ENCODE results near the gene UVRAG.
A peak's percentile ranks its signal among the peaks of the same experiment; 100 is the strongest.

Gene UVRAG

DNA sequence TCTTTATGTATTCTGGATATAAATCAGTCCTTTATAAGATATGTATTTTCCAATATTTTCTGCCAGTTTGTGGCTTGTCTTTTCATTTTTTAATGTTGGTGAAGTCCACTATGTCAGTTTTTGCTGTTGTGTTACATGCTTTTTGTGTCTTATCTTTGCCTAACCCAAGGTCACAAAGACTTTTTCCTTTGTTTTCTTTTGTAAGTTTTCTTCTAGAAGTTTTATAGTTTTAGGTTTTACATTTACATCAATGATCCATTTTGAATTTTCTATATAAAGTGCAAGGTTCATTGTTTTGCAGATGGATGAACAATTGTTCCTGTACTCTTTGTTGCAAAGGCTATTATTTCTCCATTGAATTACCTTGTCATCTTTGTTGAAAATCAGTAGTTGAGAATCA lies 69.3 kb downstream of the UVRAG start:
- DNase-seq = no peak

DNA sequence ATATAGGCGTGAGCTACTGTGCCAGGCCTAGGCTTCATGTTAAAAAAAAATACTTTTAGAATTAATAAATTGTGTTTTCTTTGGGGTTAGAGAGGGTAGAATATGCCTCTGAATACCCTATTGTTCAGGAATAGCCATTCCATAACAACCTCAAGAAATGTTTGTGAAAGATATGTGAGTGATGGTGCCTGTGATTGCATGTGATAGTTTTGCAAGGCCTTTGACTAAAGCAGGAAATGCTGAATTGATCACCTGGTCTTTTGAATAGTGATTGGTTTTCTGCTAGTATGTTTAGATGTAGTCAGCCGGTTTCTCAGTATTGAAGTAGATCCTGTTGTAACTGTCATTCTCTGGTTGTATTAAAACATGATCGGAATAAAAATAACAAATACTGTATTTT lies 73.4 kb downstream of the UVRAG start:
- no peak for DNase-seq

DNA sequence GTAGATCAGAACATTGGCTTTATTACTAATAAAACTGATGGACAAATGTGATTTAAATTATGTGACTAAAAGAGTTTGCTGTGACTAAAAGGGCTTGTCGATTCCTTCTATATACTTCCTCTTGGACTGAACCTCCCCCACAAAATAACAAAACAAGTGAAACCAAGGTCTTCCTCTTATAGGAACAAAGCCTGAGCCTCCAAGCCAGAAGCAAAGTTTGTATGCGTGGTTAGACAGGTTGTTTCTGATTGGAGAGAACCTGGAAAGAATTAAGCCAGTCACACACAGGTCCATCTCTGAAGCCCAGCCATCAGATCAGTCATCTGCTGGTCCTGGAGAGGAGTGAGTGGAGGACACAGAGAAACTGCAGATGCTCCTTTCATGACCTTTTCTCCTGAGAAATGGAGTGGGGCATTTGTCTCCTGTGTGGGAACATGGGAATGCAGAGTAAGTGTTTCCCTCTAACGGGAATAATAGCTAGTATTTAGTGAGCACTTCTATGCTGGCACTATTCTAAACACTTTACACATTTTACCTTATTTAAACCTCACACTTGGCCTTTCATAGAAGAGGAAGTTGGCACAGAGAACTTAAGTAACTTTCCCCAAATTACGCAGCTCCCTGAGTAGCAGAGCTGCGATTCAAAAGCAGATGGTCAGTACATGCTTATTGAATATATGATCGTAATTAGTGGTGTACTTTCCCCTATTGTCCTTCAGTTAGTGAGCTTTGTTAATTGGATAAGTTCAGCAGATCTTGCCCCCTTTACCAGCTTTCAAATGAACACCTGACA lies 77.1 kb downstream of the UVRAG start:
- no peak for DNase-seq

DNA sequence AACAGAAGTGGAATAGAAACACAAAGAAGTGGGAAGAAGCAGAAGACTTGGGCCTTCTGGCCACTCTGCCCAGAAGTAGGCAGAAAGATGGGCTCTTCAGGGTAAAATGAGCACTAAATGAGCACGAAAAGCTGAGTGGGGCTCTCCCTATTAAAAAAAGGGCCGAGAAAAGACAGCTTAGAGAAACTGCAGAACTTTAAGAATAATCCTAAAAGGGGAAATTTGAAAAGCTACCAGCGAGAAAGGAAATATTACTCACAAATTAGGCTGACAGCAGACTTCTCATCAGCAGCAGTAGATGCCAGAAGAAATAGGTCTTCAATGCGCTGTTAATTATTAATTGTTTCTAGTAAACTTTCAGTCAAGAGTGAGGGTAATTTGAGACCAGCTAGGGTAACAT lies 78.2 kb downstream of the UVRAG start:
- no peak for DNase-seq

DNA sequence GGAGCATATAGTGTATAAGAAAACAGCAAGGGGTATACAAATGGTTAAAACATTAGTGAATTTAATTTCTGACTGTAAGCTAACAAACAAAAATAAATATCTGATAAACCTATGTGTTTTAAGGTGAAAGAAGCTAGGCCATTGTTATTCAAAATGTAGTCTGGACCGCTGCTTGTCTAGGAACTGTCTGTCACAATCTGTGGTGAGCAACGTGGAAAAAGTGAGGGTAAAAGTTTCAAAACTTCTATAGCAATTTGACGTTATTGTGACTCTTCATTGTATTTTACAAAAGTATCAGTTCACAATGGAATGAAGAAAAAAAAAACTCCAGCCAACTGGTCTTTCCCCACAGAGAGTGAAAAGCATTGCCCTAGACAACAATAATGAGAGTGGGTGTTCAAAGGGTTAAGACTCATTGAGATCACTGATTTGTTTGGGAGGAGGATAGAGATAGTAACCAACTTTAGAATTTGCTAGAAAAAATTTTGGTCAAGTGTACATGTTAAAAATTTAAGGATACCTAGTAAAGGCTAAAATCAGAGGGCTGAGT lies 79.1 kb downstream of the UVRAG start:
- no peak for DNase-seq

DNA sequence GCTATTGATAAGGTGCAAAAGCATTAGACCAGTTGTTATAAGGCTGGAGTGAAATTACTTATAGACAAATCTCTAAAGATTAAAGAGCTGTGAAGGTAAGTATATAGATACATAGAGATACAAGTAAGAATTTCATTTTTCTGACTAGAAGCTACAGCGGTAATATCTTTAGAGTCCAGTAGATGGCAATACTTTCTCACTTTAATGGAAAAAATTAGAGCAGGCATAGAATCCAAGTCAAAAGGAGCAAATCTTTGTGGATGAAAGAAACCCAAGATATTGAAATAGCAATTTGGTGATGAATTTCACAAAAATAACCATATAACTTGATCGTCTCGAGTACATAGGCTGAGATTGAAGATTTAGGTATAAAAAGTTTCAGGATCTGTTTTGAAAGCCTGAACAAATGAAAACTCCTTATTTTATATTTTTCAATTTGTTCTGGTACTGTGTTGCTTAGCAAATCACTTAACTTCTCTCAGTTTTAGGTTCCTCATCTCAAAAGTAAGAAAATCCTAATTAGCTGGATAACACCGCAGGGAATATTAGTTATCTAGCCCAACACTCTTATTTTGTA lies 81.9 kb downstream of the UVRAG start:
- DNase-seq = peak; percentile 42

DNA sequence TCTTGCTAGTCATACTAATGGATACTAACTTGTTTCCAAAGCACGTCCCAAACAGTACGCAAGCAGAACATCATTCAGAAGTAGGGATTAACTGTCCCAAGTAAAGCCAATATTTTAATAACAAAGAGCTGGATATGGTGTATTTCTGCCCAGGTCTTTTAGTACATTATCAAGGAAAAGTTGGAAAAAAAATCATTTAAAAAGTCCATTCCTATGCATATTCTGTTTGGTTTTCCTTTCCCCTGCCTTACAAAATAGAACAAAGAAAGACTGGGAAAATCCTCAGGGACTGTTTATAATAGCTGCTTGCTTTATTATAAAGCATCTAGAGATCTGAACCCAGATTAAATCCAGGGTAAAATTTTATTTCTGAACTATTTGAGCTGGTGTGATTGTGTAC lies 83.9 kb downstream of the UVRAG start:
- no peak for DNase-seq

DNA sequence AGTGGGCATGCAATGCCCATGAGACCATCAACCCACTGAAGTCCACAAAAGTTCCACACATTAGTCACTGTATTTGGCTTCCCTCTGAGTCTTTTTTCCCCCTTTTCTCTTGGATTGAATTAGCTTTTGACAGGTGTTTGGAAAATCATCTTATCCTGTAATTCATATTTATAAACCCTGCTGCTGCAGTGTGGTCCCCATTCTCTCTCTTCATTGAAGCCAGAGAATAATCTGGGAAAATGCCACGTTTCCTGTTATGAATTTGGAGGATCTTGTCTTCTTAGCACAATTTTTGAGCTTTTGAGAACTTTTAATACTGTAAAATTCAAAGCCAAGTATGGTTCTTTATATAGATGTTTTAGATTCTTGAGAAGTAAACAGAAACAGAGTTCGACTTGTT lies 84.8 kb downstream of the UVRAG start:
- no peak for DNase-seq

DNA sequence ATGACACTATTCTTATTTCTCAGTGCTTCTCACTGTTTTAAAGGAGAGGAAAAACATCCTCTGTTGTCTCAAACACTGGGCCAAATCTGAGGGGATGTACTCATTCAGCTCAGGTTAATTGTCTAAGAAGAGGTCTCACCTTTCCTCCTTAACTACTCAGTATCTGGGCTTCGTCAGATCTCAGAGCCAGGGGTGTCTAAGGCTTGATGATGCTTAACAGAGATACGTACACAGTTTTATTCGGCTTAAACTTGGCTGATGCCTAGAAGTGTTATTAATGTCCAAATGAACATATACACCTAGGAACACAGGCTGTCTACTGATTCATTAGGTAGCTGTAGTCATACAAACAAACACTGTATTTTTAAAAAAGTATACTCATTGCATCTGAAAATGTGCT lies 85.8 kb downstream of the UVRAG start:
- no peak for DNase-seq

DNA sequence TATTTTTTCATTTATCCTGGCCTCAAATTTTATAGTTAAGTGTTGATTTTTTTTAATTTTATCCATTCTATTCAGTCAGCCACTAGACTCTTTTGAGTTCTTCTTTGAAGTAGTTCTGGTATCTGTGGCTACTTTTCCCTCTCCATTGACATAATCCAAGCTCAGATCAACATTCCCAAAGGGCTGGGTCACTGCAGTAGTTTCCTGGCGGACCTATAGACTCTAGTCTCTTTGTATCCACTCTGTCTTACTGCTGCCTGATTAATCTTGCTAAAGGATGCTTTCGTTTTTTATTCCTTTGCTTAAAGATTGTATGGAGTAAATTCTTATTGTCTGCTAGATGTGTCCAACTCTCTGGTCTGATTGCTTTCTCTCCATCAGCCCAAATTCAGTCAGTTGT lies 87.6 kb downstream of the UVRAG start:
- DNase-seq = no peak

DNA sequence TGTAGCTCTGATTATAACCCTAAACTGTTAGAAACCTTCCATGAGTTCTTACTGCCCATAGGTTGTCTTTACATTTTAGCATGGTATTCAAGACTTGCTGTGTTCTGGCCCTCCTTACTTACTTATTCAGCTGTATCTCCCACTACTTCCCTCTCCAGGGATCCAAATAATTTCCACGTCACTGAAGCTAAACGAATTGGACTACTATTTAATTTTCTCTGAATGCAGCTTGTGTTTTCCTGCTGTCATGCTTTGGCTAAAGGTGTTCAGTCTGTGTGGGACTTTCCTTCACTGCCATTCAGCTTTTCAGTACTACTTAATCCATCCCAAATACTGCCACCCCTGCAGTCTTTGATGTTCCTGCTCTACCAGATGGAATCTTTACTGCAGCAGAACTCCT lies 88.3 kb downstream of the UVRAG start:
- DNase-seq = no peak

DNA sequence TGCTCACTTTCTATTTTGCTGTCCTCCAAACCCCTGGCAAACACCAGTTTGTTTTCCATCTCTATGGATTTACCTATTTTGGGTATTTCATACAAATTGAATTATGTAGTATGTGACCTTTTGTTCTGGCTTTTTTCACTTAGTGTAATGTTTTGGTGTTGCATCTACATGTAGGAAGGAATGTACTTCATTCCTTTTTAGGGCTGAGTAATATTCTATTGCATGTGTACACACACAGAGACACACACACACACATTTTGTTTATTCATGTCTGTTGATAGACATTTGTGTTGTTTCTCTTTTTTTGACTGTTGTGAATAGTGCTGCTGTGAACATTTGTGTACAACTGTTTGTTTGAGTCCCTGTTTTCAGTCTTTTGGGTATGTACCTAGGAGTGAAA lies 90.4 kb downstream of the UVRAG start:
- DNase-seq = no peak

DNA sequence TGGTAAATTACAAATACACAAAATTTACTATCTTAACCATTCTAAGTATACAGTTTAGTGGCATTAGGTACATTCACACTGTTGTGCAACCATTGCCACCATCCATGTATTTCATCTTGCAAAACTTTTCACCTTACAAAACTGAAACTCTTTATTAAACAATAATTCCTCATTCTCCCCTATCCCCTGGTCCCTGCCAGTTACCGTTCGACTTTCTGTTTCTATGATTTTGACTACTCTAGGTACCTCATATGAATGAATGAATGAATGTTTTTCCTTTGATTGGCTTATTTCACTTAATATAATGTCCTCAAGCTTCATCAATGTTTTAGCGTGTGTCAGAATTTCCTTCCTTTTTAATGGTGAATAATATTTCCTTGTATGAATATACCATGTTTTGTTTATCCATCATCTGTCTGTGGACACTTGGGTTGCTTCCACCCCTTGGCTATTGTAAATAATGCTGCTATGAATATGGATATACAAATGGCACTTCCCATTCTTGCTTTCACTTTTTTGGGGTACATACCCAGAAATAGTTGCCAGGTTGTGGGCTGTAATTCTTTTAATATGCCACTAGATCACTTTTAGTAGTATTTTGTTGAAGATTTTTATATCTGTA lies 93.0 kb downstream of the UVRAG start:
- DNase-seq = no peak

DNA sequence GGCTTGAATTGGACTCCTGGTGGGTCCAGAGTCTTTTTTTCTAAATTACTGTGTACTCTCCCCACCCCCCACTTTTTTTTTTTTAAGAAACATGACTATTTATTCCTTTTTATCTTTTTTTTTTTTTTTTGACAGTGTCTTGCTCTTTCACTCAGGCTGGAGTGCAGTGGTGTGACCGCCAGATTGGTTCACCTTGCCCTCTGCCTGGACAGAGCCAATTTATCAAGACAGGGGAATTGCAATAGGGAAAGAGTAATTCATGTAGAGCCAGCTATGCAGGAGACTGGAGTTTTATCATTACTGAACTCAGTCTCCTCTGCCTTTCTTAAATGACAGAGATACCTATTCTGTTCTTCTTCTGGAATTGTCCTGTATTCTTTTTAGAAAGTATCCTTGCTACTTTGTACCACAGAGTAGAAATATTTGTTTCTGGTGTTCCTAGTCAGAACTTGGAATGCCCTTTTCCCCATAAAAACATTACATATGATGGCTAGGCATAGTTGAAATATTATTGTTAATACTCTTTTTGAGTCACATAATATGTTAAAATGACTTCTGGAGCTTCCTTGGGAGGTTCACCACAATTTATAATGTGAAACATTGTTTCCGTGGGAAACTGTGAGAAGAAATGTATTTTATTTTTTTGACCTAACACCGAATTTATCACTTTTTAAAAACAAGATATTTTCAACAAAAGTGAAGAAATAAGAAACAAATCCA lies 95.6 kb downstream of the UVRAG start:
- no peak for DNase-seq

DNA sequence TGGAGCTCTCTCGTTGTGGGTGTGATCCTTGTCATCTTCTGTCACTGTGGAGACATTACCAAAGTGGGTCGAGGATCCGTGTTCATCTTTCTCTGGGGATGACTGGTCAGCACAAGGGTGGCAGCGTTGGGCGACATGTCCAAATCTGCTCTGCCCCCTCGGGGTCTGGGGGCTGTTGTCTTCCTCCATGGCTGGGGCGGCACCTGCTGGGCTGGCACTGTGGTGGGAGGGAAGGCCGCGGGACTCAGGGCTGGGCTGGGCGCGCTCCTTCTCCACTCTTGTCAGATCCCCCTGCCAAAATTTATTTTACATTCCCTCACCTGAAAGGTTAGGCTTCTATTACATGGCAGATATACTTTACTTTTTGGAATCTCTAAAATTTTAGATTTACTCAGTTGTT lies 96.4 kb downstream of the UVRAG start:
- DNase-seq = no peak

DNA sequence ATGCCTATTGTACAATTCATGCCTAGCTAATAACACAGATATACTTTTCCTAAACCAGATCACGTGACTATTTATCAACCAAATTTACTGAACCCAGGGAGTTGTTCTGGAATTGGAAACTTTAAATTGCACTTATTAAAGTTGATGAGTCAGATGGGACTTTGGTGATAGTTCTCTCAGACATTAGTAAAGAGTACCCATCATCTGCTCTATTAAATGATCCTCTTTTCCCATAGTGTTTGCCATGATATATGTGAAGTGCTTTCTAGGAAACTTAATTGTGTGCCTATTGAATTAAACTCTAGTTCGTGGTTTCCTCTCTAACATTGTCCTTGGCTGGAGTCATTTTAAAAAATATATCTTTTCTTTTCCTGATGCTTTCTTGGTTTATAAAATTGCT lies 99.0 kb downstream of the UVRAG start:
- no peak for DNase-seq

DNA sequence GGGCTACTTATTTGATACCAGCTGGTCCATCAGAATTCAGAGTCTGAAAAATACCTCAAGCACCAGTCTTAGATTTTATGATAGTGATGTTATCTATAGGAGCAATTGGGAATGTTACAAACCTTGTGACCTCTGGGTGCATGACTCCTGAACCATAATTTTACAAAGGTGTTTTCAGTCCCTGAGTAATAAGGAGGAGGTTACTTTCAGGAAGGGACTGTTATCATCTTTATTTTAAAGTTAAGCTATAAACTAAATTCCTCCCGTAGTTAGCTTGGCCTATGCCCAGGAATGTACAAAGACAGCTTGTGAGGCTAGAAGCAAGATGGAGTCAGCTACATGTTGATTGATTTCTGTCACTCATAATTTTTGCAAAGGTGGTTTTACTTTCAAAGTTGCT lies 101.9 kb downstream of the UVRAG start:
- no peak for DNase-seq

DNA sequence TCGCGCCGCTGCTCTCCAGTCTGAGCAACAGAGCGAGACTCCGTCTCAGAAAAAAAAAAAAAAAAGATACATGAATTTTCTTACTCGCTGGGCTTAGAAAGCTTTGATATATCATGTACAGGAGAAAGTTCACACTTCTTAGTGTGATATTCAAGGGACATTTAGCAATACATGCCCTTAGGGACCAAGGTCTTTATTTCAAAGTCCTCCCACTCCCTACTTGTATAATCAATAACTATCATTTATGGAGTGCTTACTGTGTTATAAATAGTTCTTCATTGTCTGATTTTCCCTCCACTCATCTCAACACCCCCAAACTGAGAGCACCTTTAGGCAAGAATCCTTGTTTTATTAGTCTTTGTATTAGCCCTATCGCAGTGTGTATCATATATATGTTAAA lies 103.3 kb downstream of the UVRAG start:
- DNase-seq = no peak

DNA sequence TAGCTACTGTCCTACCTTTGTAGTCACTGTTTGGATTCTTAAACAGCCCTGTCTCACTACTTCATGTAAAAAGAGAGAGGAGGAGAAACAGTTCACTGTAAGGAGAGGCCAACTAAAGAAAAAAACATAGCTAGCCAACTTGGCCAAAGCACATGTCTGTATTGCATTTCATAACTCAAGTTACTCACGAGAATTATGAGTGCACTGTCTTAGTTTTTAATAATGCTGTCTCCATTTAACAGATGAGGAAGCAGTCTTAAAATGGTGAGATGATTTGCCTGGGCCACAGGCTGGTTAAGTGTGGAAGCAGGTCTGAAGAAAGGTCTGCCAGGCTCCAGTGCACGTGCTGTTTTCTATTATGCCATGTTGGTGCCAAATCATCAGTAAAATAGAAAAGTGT lies 104.5 kb downstream of the UVRAG start:
- DNase-seq = no peak

DNA sequence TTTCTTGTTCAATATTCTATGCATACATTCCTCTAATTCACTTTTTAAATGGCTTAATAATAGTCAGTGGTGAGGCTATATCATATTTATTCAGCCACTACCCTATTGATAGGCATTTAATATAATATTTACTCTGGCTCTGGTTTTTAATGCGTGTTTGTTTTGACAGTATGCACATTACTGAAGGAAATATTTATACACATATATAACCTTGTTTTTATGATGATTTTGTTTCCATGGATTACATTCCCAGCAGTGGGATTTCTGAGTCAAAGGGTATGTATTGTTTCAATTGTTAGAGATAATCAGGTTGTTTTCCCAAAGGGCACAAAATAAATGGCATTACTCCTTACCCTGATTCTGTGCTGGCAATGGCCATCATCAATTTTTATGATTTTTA lies 105.8 kb downstream of the UVRAG start:
- DNase-seq = no peak

DNA sequence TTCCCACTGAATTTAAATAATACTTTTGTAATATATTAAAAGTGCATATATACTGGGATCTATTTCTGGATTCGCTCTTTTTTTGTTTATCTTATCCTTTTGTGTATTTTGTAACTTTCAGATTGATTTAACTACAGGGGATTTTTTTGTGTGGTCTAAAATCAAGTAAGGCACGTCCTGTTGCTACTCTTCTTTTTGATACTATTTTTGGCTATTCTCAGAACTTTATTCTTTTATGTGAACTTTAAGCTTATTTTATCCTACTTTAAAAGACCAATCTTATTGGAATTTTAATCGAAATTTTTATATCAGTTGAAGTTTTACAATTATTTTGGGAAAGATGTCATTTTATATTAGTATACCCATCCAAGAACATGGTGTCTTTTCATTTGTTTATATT lies 106.8 kb downstream of the UVRAG start:
- DNase-seq = no peak

DNA sequence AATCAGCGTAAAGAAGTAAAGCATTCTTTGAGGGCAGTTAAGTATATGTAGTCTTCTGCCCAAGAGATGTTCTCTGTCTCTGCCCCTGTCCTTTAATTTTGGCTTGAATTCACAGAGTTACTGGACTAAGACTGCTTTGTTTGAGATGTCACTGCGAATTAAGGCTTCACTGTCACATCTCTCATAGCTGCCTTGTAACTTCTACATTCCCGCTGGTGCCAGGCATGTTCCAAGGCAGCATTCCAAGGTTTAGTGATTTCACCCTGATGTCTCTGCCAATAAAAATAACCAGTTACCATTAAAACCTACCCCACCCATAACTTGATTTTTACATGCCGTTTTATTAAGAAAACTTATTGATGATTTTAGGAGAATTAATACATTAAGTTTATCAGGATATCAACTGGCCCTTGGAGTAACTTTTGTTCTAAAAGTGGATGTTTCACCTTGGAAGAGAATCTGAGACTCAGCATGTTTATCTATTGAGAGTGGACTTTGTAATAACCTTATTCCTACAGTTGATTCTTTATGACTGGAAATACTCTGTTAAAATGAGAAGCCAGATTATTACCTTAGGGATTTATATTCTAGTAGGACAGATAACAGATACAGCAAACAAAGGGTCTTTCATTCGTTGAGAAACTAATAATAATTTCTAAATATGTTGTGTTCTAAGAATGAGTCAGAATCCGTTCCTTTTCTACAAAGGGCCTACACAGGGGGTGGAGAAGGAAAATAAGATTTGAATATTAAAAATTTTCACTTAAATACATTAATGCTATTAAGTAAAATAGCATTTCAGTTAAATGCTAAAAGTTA lies 110.2 kb downstream of the UVRAG start:
- DNase-seq = no peak

DNA sequence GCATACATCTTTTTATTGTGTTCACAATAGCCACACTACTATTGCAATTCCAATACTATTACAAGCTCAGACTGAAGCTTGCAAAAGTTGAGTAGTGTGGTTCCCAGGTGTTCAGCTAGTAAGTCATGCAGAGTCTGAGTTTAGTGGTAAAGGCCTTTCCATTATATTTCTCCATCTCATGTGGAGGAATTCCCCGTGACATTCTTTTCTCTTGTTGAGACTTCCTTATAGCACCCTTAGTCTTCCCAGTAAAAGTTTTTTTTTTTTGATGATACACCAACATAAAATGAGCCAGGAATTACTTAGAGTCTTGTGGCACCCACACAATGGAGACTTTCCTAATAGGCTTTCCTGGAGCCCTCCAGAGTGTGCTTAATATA lies 110.8 kb downstream of the UVRAG start:
- DNase-seq = no peak

All from NCI-H2227 treated with DMSO at 0.1 percent for 48 hours (cell line).